SU-DHL-6 (cell line): ENCODE measurements around the gene RAB3C.

Experiments
- EZH2phosphoT487 ChIP-seq: fragments of 200-600 bp; sonication (generic), shearing (Covaris generic); conservative IDR thresholded peaks from 2 replicates; pipeline ENCODE4 v1.6.1; 2018; ENCODE audit warnings: mild to moderate bottlenecking, antibody characterized with exemption, low read length, moderate library complexity, mixed read lengths
- TF ChIP-seq, protein P1 (sequence below): fragments of 200-600 bp; sonication (generic); IDR thresholded peaks from one replicate; pipeline ENCODE4 v1.5.1; 2017; ENCODE audit warnings: antibody characterized with exemption, mild to moderate bottlenecking, low read length, moderate library complexity; ENCODE audit not compliant: insufficient read depth, poor library complexity, severe bottlenecking

DNA sequence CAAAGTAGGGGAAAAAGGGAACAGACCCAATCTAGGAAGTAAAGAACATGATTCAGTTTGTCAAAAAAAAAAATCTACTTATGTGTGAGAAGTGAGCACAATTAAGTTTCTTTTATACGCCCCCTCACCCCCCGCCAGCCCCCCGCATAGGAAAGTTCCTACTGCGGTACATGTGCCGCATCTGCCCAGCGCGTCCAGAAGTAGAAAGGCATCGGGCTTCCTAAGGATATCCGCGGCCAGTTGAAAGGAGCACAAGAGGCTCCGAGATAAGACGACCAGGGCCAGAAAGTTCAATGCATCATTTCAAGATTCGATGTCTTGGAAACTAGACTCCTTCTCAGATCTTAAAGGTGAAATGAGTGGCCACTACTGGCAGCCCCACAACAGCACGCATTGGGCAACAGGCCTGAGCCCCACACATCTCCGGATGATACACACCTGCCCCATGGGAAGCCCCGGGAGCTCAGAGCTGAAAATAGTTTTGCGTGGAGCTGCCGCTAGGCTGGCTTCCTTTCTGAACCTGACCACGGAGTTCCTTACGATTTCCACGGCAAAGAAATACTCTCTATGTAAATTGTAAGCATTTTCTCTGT lies 203.9 kb downstream of the RAB3C start:
- TF ChIP-seq, protein P1, sequence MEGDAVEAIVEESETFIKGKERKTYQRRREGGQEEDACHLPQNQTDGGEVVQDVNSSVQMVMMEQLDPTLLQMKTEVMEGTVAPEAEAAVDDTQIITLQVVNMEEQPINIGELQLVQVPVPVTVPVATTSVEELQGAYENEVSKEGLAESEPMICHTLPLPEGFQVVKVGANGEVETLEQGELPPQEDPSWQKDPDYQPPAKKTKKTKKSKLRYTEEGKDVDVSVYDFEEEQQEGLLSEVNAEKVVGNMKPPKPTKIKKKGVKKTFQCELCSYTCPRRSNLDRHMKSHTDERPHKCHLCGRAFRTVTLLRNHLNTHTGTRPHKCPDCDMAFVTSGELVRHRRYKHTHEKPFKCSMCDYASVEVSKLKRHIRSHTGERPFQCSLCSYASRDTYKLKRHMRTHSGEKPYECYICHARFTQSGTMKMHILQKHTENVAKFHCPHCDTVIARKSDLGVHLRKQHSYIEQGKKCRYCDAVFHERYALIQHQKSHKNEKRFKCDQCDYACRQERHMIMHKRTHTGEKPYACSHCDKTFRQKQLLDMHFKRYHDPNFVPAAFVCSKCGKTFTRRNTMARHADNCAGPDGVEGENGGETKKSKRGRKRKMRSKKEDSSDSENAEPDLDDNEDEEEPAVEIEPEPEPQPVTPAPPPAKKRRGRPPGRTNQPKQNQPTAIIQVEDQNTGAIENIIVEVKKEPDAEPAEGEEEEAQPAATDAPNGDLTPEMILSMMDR, result no peak
- no peak for TF ChIP-seq EZH2phosphoT487
